PC-9 (cell line): Measurements from ENCODE around the gene PCLO. TPM values are rescaled to one million over a fixed set of nuclear protein-coding genes. Genes with fewer than 3 reads are reported as not detected.

Experiments used
- BruUV-seq: library from RNA; stranded (reverse); fragments of 400-500 nt; replicated peaks from 2 replicates; lab custom pipeline; 2021; lab: Mats Ljungman, UMichigan
- CTCF ChIA-PET: fragments of 300-600 bp; sonication (Branson Sonifier 250); formaldehyde crosslinking; loops from one replicate; lab custom pipeline; 2022; ENCODE audit warnings: antibody characterized with exemption; lab: Charles Lee
- POLR2A ChIA-PET: fragments of 300-600 bp; sonication (Branson Sonifier 250); formaldehyde crosslinking; loops from one replicate; lab custom pipeline; 2022; ENCODE audit warnings: antibody characterized with exemption; ENCODE audit not compliant: unreplicated experiment; lab: Charles Lee
- DNase-seq, 2 experiments: peaks; one replicate each; pipeline versions ENCODE4 v3.0.0 to v3.0.0-alpha.2; 2015 to 2022; ENCODE audit warnings: mixed read lengths in 1 of 2
- H2AFZ ChIP-seq: fragments of 200-600 bp; sonication (generic); 2 replicates; pipeline ENCODE4 v1.8.1; 2017; ENCODE audit warnings: antibody characterized with exemption
- H3F3A ChIP-seq: fragments of 200-600 bp; sonication (generic); 2 replicates; pipeline ENCODE4 v1.8.1; 2017; ENCODE audit warnings: antibody characterized with exemption, mild to moderate bottlenecking, low read depth; ENCODE audit not compliant: insufficient read depth
- H3K27ac ChIP-seq: fragments of 200-600 bp; sonication (generic); 2 replicates; pipeline ENCODE4 v1.6.1; 2016; ENCODE audit warnings: mixed run types
- H3K27me3 ChIP-seq: fragments of 200-600 bp; sonication (generic); 2 replicates; pipeline ENCODE4 v1.6.1; 2016; ENCODE audit warnings: low read depth, mixed run types; ENCODE audit not compliant: insufficient read depth
- H3K36me3 ChIP-seq: fragments of 200-600 bp; sonication (generic); 2 replicates; pipeline ENCODE4 v1.6.1; 2016; ENCODE audit warnings: low read depth, mixed run types
- H3K4me1 ChIP-seq: fragments of 200-600 bp; sonication (generic); replicated peaks from 2 replicates; pipeline ENCODE4 v1.6.1; 2016; ENCODE audit warnings: mixed run types; ENCODE audit not compliant: insufficient read depth
- H3K4me2 ChIP-seq: fragments of 200-600 bp; sonication (generic); 2 replicates; pipeline ENCODE4 v1.6.1; 2017; ENCODE audit warnings: mixed run types
- H3K4me3 ChIP-seq: fragments of 200-600 bp; sonication (generic); 2 replicates; pipeline ENCODE4 v1.6.1; 2016; ENCODE audit warnings: mixed run types
- H3K79me2 ChIP-seq: fragments of 200-600 bp; sonication (generic); 2 replicates; pipeline ENCODE4 v1.6.1; 2017; ENCODE audit warnings: low read depth, mixed run types
- H3K9me2 ChIP-seq: fragments of 200-600 bp; sonication (generic); 2 replicates; pipeline ENCODE4 v1.8.1; 2017; ENCODE audit warnings: mild to moderate bottlenecking; ENCODE audit not compliant: insufficient read depth
- H3K9me3 ChIP-seq: fragments of 200-600 bp; sonication (generic); 2 replicates; pipeline ENCODE4 v1.8.1; 2016; ENCODE audit warnings: low read depth; ENCODE audit not compliant: insufficient read depth
- H4K20me1 ChIP-seq: fragments of 200-600 bp; sonication (generic); 2 replicates; pipeline ENCODE4 v1.8.1; 2017; ENCODE audit not compliant: insufficient read depth
- CTCF ChIP-seq: fragments of 200-600 bp; sonication (generic); conservative IDR thresholded peaks from 2 replicates; pipeline ENCODE4 v1.6.1; 2017; ENCODE audit warnings: mixed run types, antibody characterized with exemption, mild to moderate bottlenecking, moderate library complexity
- EZH2 ChIP-seq: fragments of 200-600 bp; sonication (generic); IDR thresholded peaks from 2 replicates; pipeline ENCODE4 v1.8.0; 2017; ENCODE audit warnings: antibody characterized with exemption, low read depth
- intact Hi-C: fragments of 100-400 bp; cut with micrococcal nuclease; formaldehyde crosslinking; loops from one replicate; pipeline ENCODE4 v1.10.0; 2022; ENCODE audit not compliant: unreplicated experiment
- total RNA-seq: library from RNA; stranded (reverse); gene quantifications from 2 replicates; pipeline ENCODE4 v1.2.3, GENCODE V29; 2021

Gene PCLO
- total RNA-seq, 1 experiment from 2014 or later = 4.0 TPM

- Histone ChIP-seq H3K27ac (no peak overlapping the region), H3K36me3 (no peaks in the 10 kb centered on the region), H3K4me2 (no peak overlapping the region), H3K9me2 (peaks cover 5% of the 10 kb centered on the region; the same call in 1 of the 2 replicates), H3K4me3 (no peak overlapping the region), H3K9me3 (peaks cover 5% of the 10 kb centered on the region; the same call in 1 of the 2 replicates), H3F3A (no peaks in the 10 kb centered on the region), H2AFZ (no peak overlapping the region), H3K79me2 (no peaks in the 10 kb centered on the region), H3K4me1 (no peaks in the 10 kb centered on the region), H3K27me3 (no peaks in the 10 kb centered on the region), H4K20me1 (no peaks in the 10 kb centered on the region)
- no peak for DNase-seq
- ChIA-PET CTCF (no interaction called here), POLR2A (no interaction called here)
- intact Hi-C loops = no loop called here
- no TSS peak for BruUV-seq
- TF ChIP-seq EZH2 (no peak), CTCF (no peak)
Observed at GRCh38 chr7:82778021-82778420, 384.7 kb downstream of the PCLO start.

- ChIA-PET POLR2A (no interaction called here), CTCF (no interaction called here)
- H3K4me2 ChIP-seq = no peak overlapping the region
- H3K27me3 ChIP-seq = no peaks in the 10 kb centered on the region
- DNase-seq = no peak
- TF ChIP-seq CTCF = no peak
- H3K79me2 ChIP-seq = no peaks in the 10 kb centered on the region
- H3K9me2 ChIP-seq = peaks cover 11% of the 10 kb centered on the region
- no peaks in the 10 kb centered on the region for H3K4me1 ChIP-seq
- intact Hi-C loops = no loop called here
- no peak overlapping the region for H3K4me3 ChIP-seq
- H4K20me1 ChIP-seq = no peaks in the 10 kb centered on the region
- H2AFZ ChIP-seq = no peak overlapping the region
- no peak overlapping the region for H3K27ac ChIP-seq
- H3K36me3 ChIP-seq = no peaks in the 10 kb centered on the region
- H3K9me3 ChIP-seq = no peaks in the 10 kb centered on the region
- no peaks in the 10 kb centered on the region for H3F3A ChIP-seq
- no TSS peak for BruUV-seq
Observed at GRCh38 chr7:82762880-82763279, 399.8 kb downstream of the PCLO start.

GRCh38 chr7:82760831-82761230 is 401.9 kb downstream of the PCLO start:
- no TSS peak for BruUV-seq
- no peak overlapping the region for H3K27ac ChIP-seq
- no peaks in the 10 kb centered on the region for H3K9me3 ChIP-seq
- H3K27me3 ChIP-seq = no peaks in the 10 kb centered on the region
- intact Hi-C loops = no loop called here
- CTCF ChIA-PET = no interaction called here
- no peaks in the 10 kb centered on the region for H3K79me2 ChIP-seq
- no peak overlapping the region for H2AFZ ChIP-seq
- POLR2A ChIA-PET = no interaction called here
- H3K4me2 ChIP-seq = no peak overlapping the region
- H4K20me1 ChIP-seq = no peaks in the 10 kb centered on the region
- no peak overlapping the region for H3K4me3 ChIP-seq
- H3F3A ChIP-seq = no peaks in the 10 kb centered on the region
- H3K4me1 ChIP-seq = no peaks in the 10 kb centered on the region
- DNase-seq = no peak
- peaks cover 11% of the 10 kb centered on the region for H3K9me2 ChIP-seq
- TF ChIP-seq CTCF (no peak), EZH2 (no peak)
- no peaks in the 10 kb centered on the region for H3K36me3 ChIP-seq
